IMR-90 (cell line): Measurements from ENCODE around the gene DEF6. TPM values are rescaled to one million over a fixed set of nuclear protein-coding genes. Genes with fewer than 3 reads are reported as not detected.

ENCODE experiments used
- ATAC-seq: fragments of 200-7000 bp; cut with Tn5 transposase; 2 replicates; pipeline ENCODE4 v1.9.1; 2020; ENCODE audit warnings: low read depth, mild to moderate bottlenecking, moderate library complexity
- BruUV-seq: library from RNA; stranded (reverse); fragments of 400-500 nt; replicated peaks from 2 replicates; lab custom pipeline; 2021; lab: Mats Ljungman, UMichigan
- CTCF ChIA-PET: fragments of 300-600 bp; formaldehyde crosslinking; extraction: SDS; loops from one replicate; lab custom pipeline; 2021; ENCODE audit warnings: antibody characterized with exemption; lab: Yijun Ruan, JAX
- POLR2A ChIA-PET: fragments of 300-600 bp; sonication (Branson Sonifier 250); formaldehyde crosslinking; loops from one replicate; lab custom pipeline; 2022; ENCODE audit warnings: antibody characterized with exemption; ENCODE audit not compliant: unreplicated experiment; lab: Charles Lee
- DNase-seq: peaks from one replicate; pipeline ENCODE4 v3.0.0; 2013
- H2AFZ ChIP-seq: replicated peaks from 2 replicates; pipeline ENCODE3; 2013; ENCODE audit warnings: low read length, mild to moderate bottlenecking; ENCODE audit not compliant: poor library complexity
- H2AK5ac ChIP-seq: 2 replicates; pipeline ENCODE4 v1.6.1; 2013; ENCODE audit warnings: low read depth, low read length, inconsistent platforms
- H2AK9ac ChIP-seq: replicated peaks from 2 replicates; pipeline ENCODE3; 2013; ENCODE audit warnings: mild to moderate bottlenecking, low read depth, low read length, moderate library complexity; ENCODE audit not compliant: poor library complexity
- H2BK120ac ChIP-seq: 2 replicates; pipeline ENCODE4 v1.6.1; 2013; ENCODE audit warnings: low read depth, low read length, inconsistent platforms
- H2BK15ac ChIP-seq: 3 replicates; pipeline ENCODE4 v1.6.1; 2013; ENCODE audit warnings: low read depth, low read length, inconsistent platforms
- H2BK20ac ChIP-seq: 2 replicates; pipeline ENCODE4 v1.6.1; 2013; ENCODE audit warnings: low read depth, mild to moderate bottlenecking, inconsistent platforms, low read length, moderate library complexity
- H2BK5ac ChIP-seq: 2 replicates; pipeline ENCODE4 v1.6.1; 2013; ENCODE audit warnings: mild to moderate bottlenecking, low read depth, low read length, inconsistent platforms; ENCODE audit not compliant: poor library complexity, severe bottlenecking
- H3K14ac ChIP-seq: replicated peaks from 2 replicates; pipeline ENCODE4 v1.6.1; 2013; ENCODE audit warnings: low read depth, low read length, inconsistent platforms
- H3K18ac ChIP-seq: 2 replicates; pipeline ENCODE4 v1.6.1; 2013; ENCODE audit warnings: low read depth, low read length, control low read depth
- H3K23ac ChIP-seq: 2 replicates; pipeline ENCODE4 v1.6.1; 2013; ENCODE audit warnings: low read depth, low read length, inconsistent platforms
- H3K27ac ChIP-seq: 2 replicates; pipeline ENCODE4 v1.5.1; 2013; ENCODE audit warnings: mild to moderate bottlenecking, control low read depth, low read length; ENCODE audit not compliant: insufficient read depth
- H3K27me3 ChIP-seq: 2 replicates; pipeline ENCODE4 v1.6.1; 2013; ENCODE audit warnings: low read length; ENCODE audit not compliant: control insufficient read depth, insufficient read depth
- H3K36me3 ChIP-seq: 2 replicates; pipeline ENCODE4 v1.6.1; 2013; ENCODE audit warnings: low read length, mixed read lengths; ENCODE audit not compliant: control insufficient read depth, insufficient read depth
- H3K4ac ChIP-seq: 2 replicates; pipeline ENCODE4 v1.6.1; 2013; ENCODE audit warnings: low read depth, low read length, inconsistent platforms
- H3K4me1 ChIP-seq: 2 replicates; pipeline ENCODE4 v1.6.1; 2013; ENCODE audit warnings: low read length, mixed read lengths; ENCODE audit not compliant: control insufficient read depth, insufficient read depth
- H3K4me2 ChIP-seq: 2 replicates; pipeline ENCODE4 v1.6.1; 2013; ENCODE audit warnings: low read depth, mild to moderate bottlenecking, control low read depth, low read length, moderate library complexity
- H3K4me3 ChIP-seq: 2 replicates; pipeline ENCODE4 v1.5.1; 2013; ENCODE audit warnings: low read depth, mild to moderate bottlenecking, control low read depth, low read length, moderate library complexity; ENCODE audit not compliant: insufficient read depth
- H3K56ac ChIP-seq: 2 replicates; pipeline ENCODE4 v1.6.1; 2013; ENCODE audit warnings: low read length, inconsistent platforms; ENCODE audit not compliant: insufficient read depth; ENCODE audit errors: extremely low read depth
- H3K79me1 ChIP-seq, 2 experiments: 2 replicates each; pipeline ENCODE4 v1.6.1; 2013; ENCODE audit warnings: low read length in 2 of 2, inconsistent platforms in 1 of 2, low read depth in 1 of 2
- H3K9ac ChIP-seq: 2 replicates; pipeline ENCODE4 v1.6.1; 2013; ENCODE audit warnings: low read depth, low read length, control low read depth
- H3K9me1 ChIP-seq: 2 replicates; pipeline ENCODE4 v1.6.1; 2013; ENCODE audit warnings: low read length, inconsistent platforms; ENCODE audit not compliant: insufficient read depth
- H3K9me3 ChIP-seq: 2 replicates; pipeline ENCODE4 v1.6.1; 2013; ENCODE audit warnings: low read length; ENCODE audit not compliant: control insufficient read depth, insufficient read depth
- H4K20me1 ChIP-seq: 2 replicates; pipeline ENCODE4 v1.6.1; 2013; ENCODE audit warnings: low read length, inconsistent platforms; ENCODE audit not compliant: insufficient read depth
- H4K5ac ChIP-seq: 2 replicates; pipeline ENCODE4 v1.6.1; 2013; ENCODE audit warnings: mild to moderate bottlenecking, low read depth, low read length, control low read depth
- H4K8ac ChIP-seq, 2 experiments: 2 replicates each; pipeline ENCODE4 v1.6.1; 2013; ENCODE audit warnings: low read depth in 2 of 2, low read length in 2 of 2, control low read depth in 1 of 2, inconsistent platforms in 1 of 2
- H4K91ac ChIP-seq: 2 replicates; pipeline ENCODE4 v1.6.1; 2013; ENCODE audit warnings: low read depth, low read length, inconsistent platforms; ENCODE audit not compliant: insufficient read depth
- BHLHE40 ChIP-seq: fragments of 150-350 bp; IDR thresholded peaks from 2 replicates; pipeline ENCODE4 v1.6.1; 2016; ENCODE audit warnings: mild to moderate bottlenecking, low read depth, low read length
- CEBPB ChIP-seq: IDR thresholded peaks from 2 replicates; pipeline ENCODE4 v1.6.1; 2012; ENCODE audit warnings: low read depth, low read length, improper control_type of control experiment
- CHD1 ChIP-seq: IDR thresholded peaks from 2 replicates; pipeline ENCODE4 v1.6.1; 2012; ENCODE audit warnings: low read depth, low read length, improper control_type of control experiment
- FOS ChIP-seq: fragments of 150-350 bp; IDR thresholded peaks from 2 replicates; pipeline ENCODE4 v1.6.1; 2016; ENCODE audit warnings: low read depth, low read length
- MAFK ChIP-seq: IDR thresholded peaks from 2 replicates; pipeline ENCODE4 v1.6.1; 2012; ENCODE audit warnings: low read depth, low read length, improper control_type of control experiment
- MAZ ChIP-seq: IDR thresholded peaks from 2 replicates; pipeline ENCODE4 v1.6.1; 2012; ENCODE audit warnings: low read depth, mild to moderate bottlenecking, low read length, improper control_type of control experiment, moderate library complexity, borderline replicate concordance
- MXI1 ChIP-seq: IDR thresholded peaks from 2 replicates; pipeline ENCODE4 v1.6.1; 2012; ENCODE audit warnings: low read depth, mild to moderate bottlenecking, low read length, moderate library complexity, borderline replicate concordance
- NFE2L2 ChIP-seq: fragments of 150-350 bp; IDR thresholded peaks from 2 replicates; pipeline ENCODE4 v1.6.1; 2016; ENCODE audit warnings: low read depth, mild to moderate bottlenecking, low read length
- POLR2A ChIP-seq: IDR thresholded peaks from 2 replicates; pipeline ENCODE4 v1.6.1; 2012; ENCODE audit warnings: mild to moderate bottlenecking, low read depth, low read length
- RAD21 ChIP-seq: IDR thresholded peaks from 2 replicates; pipeline ENCODE4 v1.6.1; 2012; ENCODE audit warnings: low read length, improper control_type of control experiment
- RFX5 ChIP-seq: IDR thresholded peaks from 2 replicates; pipeline ENCODE4 v1.8.0; 2012; ENCODE audit warnings: low read depth, mild to moderate bottlenecking, low read length, moderate library complexity
- SMC3 ChIP-seq: fragments of 150-350 bp; IDR thresholded peaks from 2 replicates; pipeline ENCODE4 v1.6.1; 2016; ENCODE audit warnings: low read depth, mild to moderate bottlenecking, antibody characterized with exemption, low read length, moderate library complexity
- WGBS, 2 experiments: methylation state at CpG; one replicate each; pipeline versions ENCODE4 v1.1.5 to v1.1.7; 2013; ENCODE audit warnings: missing lambda C conversion rate in 2 of 2; ENCODE audit not compliant: insufficient read length in 1 of 2; ENCODE audit errors: extremely low coverage in 2 of 2; 5-methylcytosine and 5-hydroxymethylcytosine counted together
- dilution Hi-C: fragments of 300-500 bp; cut with HindIII; formaldehyde crosslinking; loops from one replicate; pipeline ENCODE4 v1.14.3; 2018; ENCODE audit warnings: low sequenced_read_pairs; ENCODE audit not compliant: unreplicated experiment
- in situ Hi-C: fragments of 300-500 bp; cut with MboI; formaldehyde crosslinking; loops from 3 replicates; pipeline ENCODE4 v1.14.3; 2019; ENCODE audit warnings: low sequenced_read_pairs, inconsistent platforms, mixed read lengths
- intact Hi-C: fragments of 100-400 bp; cut with micrococcal nuclease; formaldehyde crosslinking; loops from 2 replicates; pipeline ENCODE4 v1.10.0; 2022
- polyA plus RNA-seq, 3 experiments: library from polyadenylated mRNA; depleted of rRNA; stranded (reverse); fragments of >200 nt; gene quantifications; 2 replicates each; pipeline ENCODE4 v1.2.3, GENCODE V29; 2012; ENCODE audit warnings: low replicate concordance in 1 of 3
- total RNA-seq: library from RNA; depleted of rRNA; stranded (reverse); fragments of >200 nt; gene quantifications from 2 replicates; pipeline ENCODE4 v1.2.3, GENCODE V29; 2012
- TF ChIP-seq, protein P1 (sequence below): fragments of 150-350 bp; IDR thresholded peaks from 2 replicates; pipeline ENCODE4 v1.6.1; 2016; ENCODE audit warnings: low read depth, mild to moderate bottlenecking, low read length, moderate library complexity, borderline replicate concordance
- TF ChIP-seq, protein P2 (sequence below): fragments of 150-350 bp; IDR thresholded peaks from 2 replicates; pipeline ENCODE4 v1.6.1; 2017; ENCODE audit warnings: mild to moderate bottlenecking, antibody characterized with exemption, low read length, low read depth
- TF ChIP-seq, protein P3 (sequence below): conservative IDR thresholded peaks from 2 replicates; pipeline ENCODE4 v1.5.1; 2012; ENCODE audit warnings: mild to moderate bottlenecking, low read depth, low read length, improper control_type of control experiment

DEF6 gene
- total and polyA plus RNA-seq, 2 of the 4 experiments (the other 2 are of a cell fraction), result 2.5 to 4.2 TPM

- Histone ChIP-seq H3K79me1 (peaks cover 56 to 86% of the 10 kb centered on the region in 2 experiments), H3K4ac (no peak overlapping the region), H3K9me3 (no peaks in the 10 kb centered on the region), H3K36me3 (peaks cover 14% of the 10 kb centered on the region), H3K9ac (no peak overlapping the region), H4K8ac (peak overlapping the region in 1 of 2 experiments; percentile 40; a peak in 1 of 4 replicates), H2BK15ac (no peak overlapping the region), H2AFZ (no peak overlapping the region), H3K27ac (no peak overlapping the region), H2AK9ac (peak overlapping the region; percentile 70), H2BK5ac (peak overlapping the region; percentile 29), H2BK120ac (no peak overlapping the region), H3K27me3 (no peaks in the 10 kb centered on the region), H3K23ac (peak overlapping the region; percentile 39; the same call in 1 of the 2 replicates), H3K4me1 (peaks cover 38% of the 10 kb centered on the region), H3K4me2 (no peak overlapping the region), H4K5ac (no peak overlapping the region), H2AK5ac (peak overlapping the region; percentile 29), H3K18ac (no peak overlapping the region), H4K91ac (no peak overlapping the region), H3K9me1 (peaks cover 44% of the 10 kb centered on the region), H2BK20ac (no peak overlapping the region), H3K14ac (0 out of 2 replicates have a peak overlapping the region, but pooled peaks have one; percentile 39), H3K56ac (no peak overlapping the region), H4K20me1 (peaks cover 46% of the 10 kb centered on the region), H3K4me3 (no peak overlapping the region)
- WGBS, 2 experiments, result 88% methylated on average over 6 of the region's 10 CpGs; no CpG with 5 or more reads in 1 of the 2 experiments
- intact Hi-C loops, result no loop called here
- BruUV-seq, result no TSS peak
- peak; percentile 39 for DNase-seq
- ChIA-PET POLR2A (no interaction called here), CTCF (interaction anchor here (0.6 to 0.9 kb wide), 2 partner anchors 27 to 86 kb away, joined by 3 read pairs; no protein-coding TSS in a partner anchor)
- TF ChIP-seq, protein P1, sequence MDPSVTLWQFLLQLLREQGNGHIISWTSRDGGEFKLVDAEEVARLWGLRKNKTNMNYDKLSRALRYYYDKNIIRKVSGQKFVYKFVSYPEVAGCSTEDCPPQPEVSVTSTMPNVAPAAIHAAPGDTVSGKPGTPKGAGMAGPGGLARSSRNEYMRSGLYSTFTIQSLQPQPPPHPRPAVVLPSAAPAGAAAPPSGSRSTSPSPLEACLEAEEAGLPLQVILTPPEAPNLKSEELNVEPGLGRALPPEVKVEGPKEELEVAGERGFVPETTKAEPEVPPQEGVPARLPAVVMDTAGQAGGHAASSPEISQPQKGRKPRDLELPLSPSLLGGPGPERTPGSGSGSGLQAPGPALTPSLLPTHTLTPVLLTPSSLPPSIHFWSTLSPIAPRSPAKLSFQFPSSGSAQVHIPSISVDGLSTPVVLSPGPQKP, result no peak
- TF ChIP-seq NFE2L2 (no peak), CEBPB (no peak), CHD1 (no peak), FOS (no peak), MAFK (no peak), BHLHE40 (no peak), MAZ (no peak), POLR2A (no peak), RAD21 (no peak), RFX5 (no peak), SMC3 (no peak), MXI1 (no peak)
- TF ChIP-seq, protein P2, sequence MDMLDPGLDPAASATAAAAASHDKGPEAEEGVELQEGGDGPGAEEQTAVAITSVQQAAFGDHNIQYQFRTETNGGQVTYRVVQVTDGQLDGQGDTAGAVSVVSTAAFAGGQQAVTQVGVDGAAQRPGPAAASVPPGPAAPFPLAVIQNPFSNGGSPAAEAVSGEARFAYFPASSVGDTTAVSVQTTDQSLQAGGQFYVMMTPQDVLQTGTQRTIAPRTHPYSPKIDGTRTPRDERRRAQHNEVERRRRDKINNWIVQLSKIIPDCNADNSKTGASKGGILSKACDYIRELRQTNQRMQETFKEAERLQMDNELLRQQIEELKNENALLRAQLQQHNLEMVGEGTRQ, result no peak
- TF ChIP-seq, protein P3, sequence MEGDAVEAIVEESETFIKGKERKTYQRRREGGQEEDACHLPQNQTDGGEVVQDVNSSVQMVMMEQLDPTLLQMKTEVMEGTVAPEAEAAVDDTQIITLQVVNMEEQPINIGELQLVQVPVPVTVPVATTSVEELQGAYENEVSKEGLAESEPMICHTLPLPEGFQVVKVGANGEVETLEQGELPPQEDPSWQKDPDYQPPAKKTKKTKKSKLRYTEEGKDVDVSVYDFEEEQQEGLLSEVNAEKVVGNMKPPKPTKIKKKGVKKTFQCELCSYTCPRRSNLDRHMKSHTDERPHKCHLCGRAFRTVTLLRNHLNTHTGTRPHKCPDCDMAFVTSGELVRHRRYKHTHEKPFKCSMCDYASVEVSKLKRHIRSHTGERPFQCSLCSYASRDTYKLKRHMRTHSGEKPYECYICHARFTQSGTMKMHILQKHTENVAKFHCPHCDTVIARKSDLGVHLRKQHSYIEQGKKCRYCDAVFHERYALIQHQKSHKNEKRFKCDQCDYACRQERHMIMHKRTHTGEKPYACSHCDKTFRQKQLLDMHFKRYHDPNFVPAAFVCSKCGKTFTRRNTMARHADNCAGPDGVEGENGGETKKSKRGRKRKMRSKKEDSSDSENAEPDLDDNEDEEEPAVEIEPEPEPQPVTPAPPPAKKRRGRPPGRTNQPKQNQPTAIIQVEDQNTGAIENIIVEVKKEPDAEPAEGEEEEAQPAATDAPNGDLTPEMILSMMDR, result no peak
- no peak for ATAC-seq
- dilution Hi-C loops, result no loop called here
- in situ Hi-C loops, result no loop called here
Observed at GRCh38 chr6:35363293-35363750, 65.7 kb downstream of the DEF6 start.
